WERI-Rb-1 (cell line): Measurements from ENCODE around the gene HPCAL1.

Experiments used
- DNase-seq: peaks from one replicate; pipeline ENCODE4 v3.0.0-alpha.2; 2020
- H3K27ac ChIP-seq: fragments of 250-450 bp; sonication (Bioruptor Pico); 2 replicates; pipeline ENCODE4 v1.5.1; 2020; ENCODE audit warnings: mild to moderate bottlenecking, moderate library complexity
- H3K27me3 ChIP-seq: fragments of 250-450 bp; sonication (Bioruptor Pico); 2 replicates; pipeline ENCODE4 v1.5.1; 2021; ENCODE audit warnings: mild to moderate bottlenecking, low read depth, moderate library complexity; ENCODE audit not compliant: insufficient read depth, severe bottlenecking
- H3K36me3 ChIP-seq: fragments of 250-450 bp; sonication (Bioruptor Pico); 2 replicates; pipeline ENCODE4 v1.5.1; 2020; ENCODE audit warnings: mild to moderate bottlenecking, moderate library complexity
- H3K4me3 ChIP-seq: 2 replicates; pipeline ENCODE4 v1.5.1; 2011; ENCODE audit warnings: low read depth, mild to moderate bottlenecking, control low read depth, low read length
- H3K9me3 ChIP-seq: fragments of 250-450 bp; sonication (Bioruptor Pico); 2 replicates; pipeline ENCODE4 v1.5.1; 2021; ENCODE audit warnings: mild to moderate bottlenecking, moderate library complexity; ENCODE audit not compliant: severe bottlenecking
- CTCF ChIP-seq: IDR thresholded peaks from 2 replicates; pipeline ENCODE4 v1.5.1; 2011; ENCODE audit warnings: low read depth, mild to moderate bottlenecking, control low read depth, inconsistent platforms, low read length

HPCAL1 gene

GRCh38 chr2:10400002-10400401 lies 97.3 kb downstream of the HPCAL1 start:
- H3K36me3 ChIP-seq = peaks cover 10% of the 10 kb centered on the region
- H3K27me3 ChIP-seq = no peaks in the 10 kb centered on the region
- no peak for TF ChIP-seq CTCF
- no peak for DNase-seq
- no peak overlapping the region for H3K4me3 ChIP-seq
- no peak overlapping the region for H3K27ac ChIP-seq
- H3K9me3 ChIP-seq = peaks cover 8% of the 10 kb centered on the region

GRCh38 chr2:10400568-10400977 lies 97.9 kb downstream of the HPCAL1 start:
- H3K4me3 ChIP-seq = no peak overlapping the region
- no peak for DNase-seq
- no peaks in the 10 kb centered on the region for H3K27me3 ChIP-seq
- TF ChIP-seq CTCF = no peak
- H3K9me3 ChIP-seq = peaks cover 8% of the 10 kb centered on the region
- H3K27ac ChIP-seq = no peak overlapping the region
- peaks cover 10% of the 10 kb centered on the region for H3K36me3 ChIP-seq

GRCh38 chr2:10400978-10401951 lies 98.6 kb downstream of the HPCAL1 start:
- Histone ChIP-seq H3K4me3 (no peak overlapping the region), H3K27ac (no peak overlapping the region), H3K27me3 (no peaks in the 10 kb centered on the region), H3K9me3 (peaks cover 8% of the 10 kb centered on the region), H3K36me3 (peaks cover 10% of the 10 kb centered on the region)
- no peak for DNase-seq
- TF ChIP-seq CTCF = no peak

- Histone ChIP-seq H3K27ac (no peak overlapping the region), H3K9me3 (peaks cover 8% of the 10 kb centered on the region), H3K27me3 (no peaks in the 10 kb centered on the region), H3K4me3 (no peak overlapping the region), H3K36me3 (peaks cover 10% of the 10 kb centered on the region)
- DNase-seq = no peak
- TF ChIP-seq CTCF = no peak
These were observed 99.4 kb downstream of the HPCAL1 start for GRCh38 chr2:10402062-10402585.

- DNase-seq = no peak
- no peaks in the 10 kb centered on the region for H3K27me3 ChIP-seq
- peaks cover 10% of the 10 kb centered on the region; the same call in 1 of the 2 replicates for H3K36me3 ChIP-seq
- H3K9me3 ChIP-seq = peaks cover 8% of the 10 kb centered on the region
- TF ChIP-seq CTCF = no peak
- no peak overlapping the region for H3K4me3 ChIP-seq
- H3K27ac ChIP-seq = no peak overlapping the region
These were observed 100.0 kb downstream of the HPCAL1 start for GRCh38 chr2:10402653-10403215.
